Activated CD4-positive, alpha-beta T cell treated with anti-CD3 and anti-CD28 coated beads, Interleukin-2, amount 50 U/mL, for 16 hours (primary cell): ENCODE results near the gene PLCB1.

Experiments
- DNase-seq: peaks from one replicate; pipeline ENCODE4 v3.0.0-alpha.2; 2020

Gene PLCB1

GRCh38 chr20:8385247-8385646, 253.2 kb downstream of the PLCB1 start:
- DNase-seq, result no peak

DNA sequence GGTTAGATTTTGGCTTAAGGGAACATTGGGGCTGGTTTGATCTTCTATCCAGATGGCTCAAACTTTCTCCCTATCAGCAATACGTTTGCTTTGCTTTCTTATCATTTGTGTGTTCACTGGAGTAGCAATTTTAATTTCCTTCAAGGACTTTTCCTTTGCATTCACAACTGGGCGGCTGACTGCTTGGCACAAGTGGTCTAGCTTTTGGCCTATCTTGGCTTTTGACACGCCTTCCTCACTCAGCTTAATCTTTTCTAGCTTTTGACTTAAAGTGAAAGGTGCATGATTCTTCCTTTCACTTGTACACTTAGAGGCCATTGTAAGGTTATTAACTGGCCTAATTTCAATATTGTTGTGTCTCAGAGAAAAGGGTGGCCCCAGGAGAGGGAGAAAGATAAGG, 254.9 kb downstream of the PLCB1 start:
- no peak for DNase-seq

- DNase-seq, result no peak
Measured at GRCh38 chr20:8388141-8388540, 256.1 kb downstream of the PLCB1 start.

- DNase-seq, result no peak
Measured at GRCh38 chr20:8388707-8389106, 256.6 kb downstream of the PLCB1 start.

GRCh38 chr20:8389381-8390036, 257.4 kb downstream of the PLCB1 start:
- DNase-seq, result peak; percentile 25

- DNase-seq, result no peak
Measured at GRCh38 chr20:8390037-8390433, 258.0 kb downstream of the PLCB1 start.

DNA sequence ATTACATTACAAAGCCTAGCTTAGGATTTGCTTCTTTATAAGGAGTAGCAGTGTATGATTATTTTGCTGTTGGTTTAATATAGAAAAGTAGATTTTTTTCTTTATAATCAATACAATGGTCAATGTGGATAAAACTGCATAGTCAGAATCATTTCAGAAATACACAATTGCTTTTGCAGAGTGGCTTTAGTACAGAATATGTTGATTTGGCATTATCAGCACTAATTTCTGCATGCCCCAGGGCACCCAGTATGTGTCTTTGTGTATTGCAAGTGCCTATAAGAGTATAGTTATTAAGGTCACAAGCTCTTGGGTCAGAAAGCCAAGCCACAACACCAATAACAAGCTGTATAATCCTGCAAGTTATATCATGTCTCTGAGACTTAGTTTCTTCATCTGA, 258.4 kb downstream of the PLCB1 start:
- DNase-seq, result no peak

DNA sequence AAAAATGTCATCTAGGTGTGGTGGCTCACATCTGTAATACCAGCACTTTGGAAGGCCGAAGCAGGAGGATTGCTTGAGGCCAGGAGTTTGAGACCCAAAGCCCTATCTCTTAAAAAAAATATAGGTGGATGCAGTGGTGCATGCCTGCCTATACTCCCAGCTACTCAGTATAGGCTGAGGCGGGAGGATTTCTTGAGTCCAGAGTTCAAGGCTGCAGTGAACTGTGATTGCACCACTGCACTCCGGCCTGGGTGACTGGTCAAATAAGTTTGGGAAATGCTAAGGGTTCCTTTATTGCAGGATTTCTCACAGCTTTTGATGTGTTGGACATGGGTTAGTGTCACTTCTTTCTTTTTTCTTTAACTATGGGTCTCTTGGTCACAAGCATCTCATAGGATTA, 261.3 kb downstream of the PLCB1 start:
- DNase-seq, result no peak

DNA sequence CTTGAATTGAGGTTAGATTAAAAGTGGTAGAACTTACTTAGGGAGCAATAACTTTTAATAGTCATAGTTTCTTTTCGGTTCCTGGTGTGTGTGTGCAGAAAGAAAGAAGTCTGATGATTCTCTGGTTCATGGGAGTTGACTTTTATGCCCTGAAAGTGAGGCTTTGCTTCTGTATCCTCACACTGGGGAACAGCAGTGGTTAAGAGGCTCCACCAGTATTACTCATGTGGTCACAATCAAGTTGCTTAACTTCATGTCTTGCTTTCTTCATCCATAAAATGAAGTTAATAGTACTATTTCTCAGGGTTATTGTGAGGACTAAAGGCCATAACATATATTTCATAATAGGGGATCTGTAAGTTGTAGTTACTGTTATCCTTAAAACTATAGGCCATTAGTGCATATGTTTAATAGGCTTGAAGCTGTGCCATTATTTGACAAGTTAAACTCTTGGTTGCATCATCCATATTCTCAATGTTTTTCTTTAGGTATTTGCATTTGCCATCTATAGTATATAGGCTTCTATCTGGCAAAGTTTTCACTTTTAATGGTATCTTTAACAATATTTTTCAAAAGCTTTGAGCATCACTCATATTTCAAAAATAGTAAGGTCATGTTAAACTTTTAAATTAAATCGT, 262.4 kb downstream of the PLCB1 start:
- DNase-seq, result peak; percentile 31

DNA sequence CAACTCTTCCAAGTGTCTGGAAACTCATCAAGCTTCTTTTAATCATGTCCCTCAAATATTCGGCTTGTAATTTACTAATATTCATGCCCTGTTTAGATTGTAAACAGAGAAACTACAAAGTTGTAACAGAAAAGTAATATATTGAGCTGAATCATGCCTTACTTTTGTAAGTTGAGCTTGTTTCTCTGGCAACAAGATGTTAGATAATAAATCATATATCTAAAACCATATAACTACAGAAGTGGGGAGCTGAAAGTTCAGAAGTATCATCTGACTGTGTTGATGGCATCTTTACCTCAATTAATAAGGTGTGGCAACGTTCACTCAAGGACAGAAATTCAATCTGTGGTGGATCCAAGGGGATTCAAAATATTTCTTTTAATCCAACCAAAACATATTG, 263.9 kb downstream of the PLCB1 start:
- DNase-seq, result no peak

GRCh38 chr20:8398263-8399051, 266.4 kb downstream of the PLCB1 start:
- no peak for DNase-seq

DNA sequence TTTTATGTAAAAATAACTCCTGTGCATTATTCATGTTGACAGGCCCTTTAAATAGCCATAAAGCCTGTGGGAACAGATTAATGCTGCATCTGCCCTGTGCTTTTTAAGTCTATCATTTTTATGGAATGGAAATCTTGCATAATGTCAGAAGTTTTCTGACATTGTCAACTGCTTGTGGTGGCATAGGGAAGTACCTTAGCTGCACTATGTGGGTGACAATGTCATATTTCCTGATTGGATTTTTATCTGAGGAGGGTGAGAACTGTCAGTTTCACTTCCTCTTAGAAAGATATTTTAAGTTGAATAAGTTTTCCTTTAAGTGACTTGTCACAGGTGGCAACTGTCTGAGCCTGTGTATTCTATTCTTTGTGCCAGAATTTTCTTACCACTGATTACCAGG, 267.9 kb downstream of the PLCB1 start:
- peak; percentile 51 for DNase-seq

DNA sequence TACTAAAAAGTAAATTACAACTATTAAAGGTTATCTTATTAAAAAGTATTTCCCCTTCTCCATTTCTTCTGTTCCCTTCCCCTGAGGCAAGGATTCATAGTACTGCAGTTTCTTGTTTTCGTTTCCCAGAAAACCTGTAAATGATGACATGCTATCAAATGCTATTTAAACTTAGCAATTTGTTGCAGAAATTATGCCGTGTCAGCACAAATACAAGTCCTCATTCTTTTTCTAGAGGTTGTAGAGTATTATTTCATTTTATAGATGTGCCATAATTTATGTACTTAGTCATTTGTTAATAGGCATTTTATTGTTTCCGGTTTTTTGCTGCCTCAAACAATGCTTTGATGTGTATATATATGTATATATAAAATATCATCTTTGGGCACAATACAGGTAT, 268.4 kb downstream of the PLCB1 start:
- DNase-seq, result no peak

GRCh38 chr20:8401556-8401955, 269.5 kb downstream of the PLCB1 start:
- DNase-seq, result no peak

- DNase-seq, result no peak
Measured at GRCh38 chr20:8402798-8403197, 270.7 kb downstream of the PLCB1 start.

GRCh38 chr20:8404912-8405635, 273.0 kb downstream of the PLCB1 start:
- no peak for DNase-seq

- no peak for DNase-seq
Measured at GRCh38 chr20:8406391-8406790, 274.3 kb downstream of the PLCB1 start.

GRCh38 chr20:8408587-8409307, 276.7 kb downstream of the PLCB1 start:
- no peak for DNase-seq

- no peak for DNase-seq
Measured at GRCh38 chr20:8413691-8414090, 281.6 kb downstream of the PLCB1 start.

DNA sequence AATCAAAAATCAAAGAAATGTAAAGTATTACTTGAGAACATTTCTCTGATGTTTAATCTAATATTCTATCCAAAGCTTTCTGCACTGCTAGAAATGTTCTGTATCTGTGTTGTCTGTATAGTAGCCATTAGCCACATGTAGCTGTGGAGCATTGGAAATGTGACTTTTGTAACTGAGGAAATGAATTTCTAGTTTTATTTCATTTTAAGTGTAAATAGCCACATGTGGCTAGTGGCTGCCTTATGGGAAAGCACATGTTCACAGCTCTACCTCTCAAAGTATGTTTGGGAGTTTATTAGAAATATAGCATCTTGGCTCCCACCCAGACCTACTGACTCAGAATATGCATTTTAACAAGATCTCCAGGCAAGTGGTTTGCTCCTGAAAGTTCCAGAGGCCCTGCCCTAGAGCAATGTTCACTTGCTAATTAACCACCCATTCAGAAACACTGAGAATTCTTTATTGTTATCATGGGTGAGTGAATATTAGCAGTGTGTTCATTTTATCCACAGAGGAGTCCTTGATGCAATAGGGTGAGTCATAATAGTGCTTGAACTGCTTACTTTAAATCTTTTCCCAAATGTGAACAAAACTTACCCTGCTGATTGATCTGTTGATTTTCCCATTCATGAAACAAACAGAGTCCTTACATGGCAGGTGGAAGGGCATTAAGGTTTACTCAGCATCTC, 282.7 kb downstream of the PLCB1 start:
- DNase-seq, result no peak

- no peak for DNase-seq
Measured at GRCh38 chr20:8421981-8422380, 289.9 kb downstream of the PLCB1 start.

DNA sequence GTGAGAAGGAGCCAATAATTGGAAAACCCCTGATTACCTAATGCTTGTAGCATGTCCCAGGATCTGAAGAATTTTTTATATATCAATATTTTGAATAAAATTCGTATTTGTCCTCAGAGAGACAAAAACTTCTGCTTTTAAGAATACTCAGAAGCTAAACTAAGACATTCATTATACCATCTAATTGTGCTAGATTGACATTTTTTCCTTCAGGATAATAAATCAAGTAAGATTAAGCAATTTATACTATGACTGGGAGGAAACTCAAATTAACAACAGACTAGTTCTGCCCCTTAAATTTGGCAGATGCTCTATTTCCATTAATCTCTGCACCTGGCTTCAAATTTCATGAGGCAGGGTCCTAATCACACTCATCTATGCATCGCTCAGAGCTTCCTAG, 291.4 kb downstream of the PLCB1 start:
- DNase-seq, result no peak
